NT2/D1 (cell line): ENCODE data around the gene NOL6.

Experiments
- YY1 ChIP-seq: IDR thresholded peaks from 2 replicates; pipeline ENCODE4 v1.6.1; 2011; ENCODE audit not compliant: insufficient read length, insufficient read depth
- ZNF274 ChIP-seq: IDR thresholded peaks from 2 replicates; pipeline ENCODE4 v1.6.1; 2011; ENCODE audit warnings: mild to moderate bottlenecking, low read depth, low read length

DNA sequence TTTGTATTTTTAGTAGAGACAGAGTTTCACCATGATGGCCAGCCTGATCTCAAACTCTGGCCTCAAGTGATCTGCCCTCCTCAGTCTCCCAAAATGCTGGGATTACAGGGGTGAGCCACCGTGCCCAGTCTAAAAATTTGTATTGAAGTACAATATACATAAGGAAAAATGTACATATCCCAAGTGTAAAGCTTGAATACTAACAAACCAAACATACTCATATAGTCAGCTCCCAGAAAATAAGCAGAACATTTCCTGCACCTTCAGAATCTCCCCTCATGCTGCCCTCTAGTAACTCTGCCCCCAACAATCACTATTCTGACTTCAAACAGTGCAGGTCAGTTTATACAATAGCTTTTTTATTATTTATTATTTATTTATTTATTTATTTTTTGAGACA is 1.6 kb upstream of the NOL6 start:
- TF ChIP-seq YY1 (no peak), ZNF274 (no peak)
